Sciatic nerve (tissue), 2 donors: ENCODE data around the gene EIF4B. TPM values are rescaled to one million over a fixed set of nuclear protein-coding genes. Genes with fewer than 3 reads are reported as not detected.

Source experiments
- ATAC-seq: fragments of 200-7000 bp; cut with Tn5 transposase; one replicate; pipeline ENCODE4 v1.9.1; 2020; ENCODE audit warnings: mild to moderate bottlenecking, moderate library complexity
- DNase-seq: peaks from one replicate; pipeline ENCODE4 v3.0.0-alpha.2; 2020; ENCODE audit warnings: low spot score
- intact Hi-C: fragments of 100-400 bp; cut with DNase I; formaldehyde crosslinking; loops from one replicate; pipeline ENCODE4 v1.14.2; 2022
- total RNA-seq: library from RNA; stranded (reverse); fragmentation: NEBNext Ultra II Directional; extraction: Animal tissue kit (Norgen Biotek cat#: 25700); gene quantifications from one replicate; pipeline ENCODE4 v1.2.1, GENCODE V29; 2021
- donor health status: DM: no; HTN: no; CAD: no.
- donor health status: DM: no; HTN: no; CAD: no.

The EIF4B gene
- total RNA-seq, 1 donor from 2014 or later, result 522 TPM

DNA sequence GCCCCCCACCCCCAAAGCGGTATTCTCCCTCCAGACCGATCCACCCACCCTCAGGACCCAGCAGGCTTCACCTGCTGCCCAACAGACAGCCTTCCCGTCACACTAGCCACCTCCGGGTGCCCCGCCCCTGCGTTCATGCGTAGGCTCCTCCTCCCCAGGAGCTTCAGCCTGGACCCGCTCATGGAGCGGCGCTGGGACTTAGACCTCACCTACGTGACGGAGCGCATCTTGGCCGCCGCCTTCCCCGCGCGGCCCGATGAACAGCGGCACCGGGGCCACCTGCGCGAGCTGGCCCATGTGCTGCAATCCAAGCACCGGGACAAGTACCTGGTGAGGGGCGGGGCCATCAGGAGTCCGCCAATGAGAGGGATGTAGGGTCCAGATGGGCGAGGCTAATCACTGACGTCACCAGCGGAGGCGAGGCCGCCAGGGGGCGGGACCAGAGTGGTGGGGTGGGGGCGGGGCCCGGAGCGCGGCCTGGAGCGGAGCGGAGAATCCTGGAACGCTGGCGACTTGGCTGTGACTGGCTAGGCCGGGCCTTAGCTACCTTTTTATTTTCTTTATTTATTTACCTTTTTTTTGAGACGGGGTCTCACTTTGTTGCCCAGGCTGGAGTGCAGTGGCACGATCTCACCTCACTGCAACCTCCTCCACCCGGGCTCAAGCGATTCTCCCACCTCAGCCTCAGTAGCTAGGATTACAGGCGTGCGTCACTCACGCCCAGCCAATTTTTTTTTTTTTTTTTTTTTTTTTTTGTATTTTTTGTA lies 48.0 kb downstream of the EIF4B start:
- ATAC-seq (peak; percentile 70), DNase-seq (peak; percentile 97)
- intact Hi-C loops, result no loop called here

DNA sequence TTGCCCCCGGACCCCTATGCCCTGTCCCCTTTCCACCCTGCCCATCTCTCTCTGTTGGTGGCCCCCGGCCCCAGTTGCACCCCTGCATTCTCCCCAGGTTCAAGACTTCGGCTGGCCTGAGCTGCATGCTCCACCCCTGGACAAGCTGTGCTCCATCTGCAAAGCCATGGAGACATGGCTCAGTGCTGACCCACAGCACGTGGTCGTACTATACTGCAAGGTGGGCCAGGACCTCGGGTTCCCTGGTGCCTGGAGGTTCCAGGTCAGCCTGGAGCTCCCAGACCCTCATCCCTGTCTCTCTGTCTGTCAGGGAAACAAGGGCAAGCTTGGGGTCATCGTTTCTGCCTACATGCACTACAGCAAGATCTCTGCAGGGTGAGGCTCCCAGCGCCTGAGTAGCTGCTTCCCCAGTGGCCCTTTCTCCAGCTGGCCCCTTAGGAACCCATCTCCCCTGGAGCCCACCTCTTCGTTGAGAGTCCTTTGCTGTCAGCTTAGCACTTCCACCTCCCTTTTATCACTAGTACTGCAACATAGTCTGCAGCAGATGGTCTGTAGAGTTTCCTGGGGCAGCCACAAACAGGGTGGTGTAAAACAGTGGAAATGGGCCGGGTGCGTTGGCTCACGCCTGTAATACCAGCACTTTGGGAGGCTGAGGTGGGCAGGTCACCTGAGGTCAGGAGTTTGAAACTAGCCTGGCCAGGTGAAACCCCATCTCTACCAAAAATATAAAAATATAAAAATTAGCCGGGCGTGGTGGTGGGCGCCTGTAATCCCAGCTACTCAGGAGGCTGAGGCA lies 49.4 kb downstream of the EIF4B start:
- ATAC-seq, result no peak
- intact Hi-C loops, result no loop called here
- DNase-seq, result peak; percentile 60

- DNase-seq (peak; percentile 31), ATAC-seq (no peak)
- intact Hi-C loops, result no loop called here
Measured at GRCh38 chr12:53056296-53056695, 50.0 kb downstream of the EIF4B start.

DNA sequence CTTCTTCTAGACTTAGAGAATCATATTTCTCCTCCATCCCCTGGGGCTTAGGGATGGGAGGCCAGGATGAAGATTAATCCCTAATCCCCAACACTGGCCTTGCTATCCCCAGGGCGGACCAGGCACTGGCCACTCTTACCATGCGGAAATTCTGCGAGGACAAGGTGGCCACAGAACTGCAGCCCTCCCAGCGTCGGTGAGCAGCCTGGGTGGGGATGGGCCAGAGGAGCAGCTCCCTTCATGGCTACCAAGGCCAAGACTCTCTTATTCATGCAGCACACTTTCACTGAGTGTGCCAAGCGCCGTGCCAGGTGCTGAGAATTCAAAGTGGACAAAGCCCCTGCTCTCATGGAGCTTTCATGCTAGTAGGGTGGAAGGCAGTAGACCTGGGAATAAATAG lies 50.6 kb downstream of the EIF4B start:
- DNase-seq (peak; percentile 51), ATAC-seq (no peak)
- intact Hi-C loops, result no loop called here

GRCh38 chr12:53057816-53058500 lies 51.7 kb downstream of the EIF4B start:
- DNase-seq (peak; percentile 60), ATAC-seq (no peak)
- intact Hi-C loops, result no loop called here

DNA sequence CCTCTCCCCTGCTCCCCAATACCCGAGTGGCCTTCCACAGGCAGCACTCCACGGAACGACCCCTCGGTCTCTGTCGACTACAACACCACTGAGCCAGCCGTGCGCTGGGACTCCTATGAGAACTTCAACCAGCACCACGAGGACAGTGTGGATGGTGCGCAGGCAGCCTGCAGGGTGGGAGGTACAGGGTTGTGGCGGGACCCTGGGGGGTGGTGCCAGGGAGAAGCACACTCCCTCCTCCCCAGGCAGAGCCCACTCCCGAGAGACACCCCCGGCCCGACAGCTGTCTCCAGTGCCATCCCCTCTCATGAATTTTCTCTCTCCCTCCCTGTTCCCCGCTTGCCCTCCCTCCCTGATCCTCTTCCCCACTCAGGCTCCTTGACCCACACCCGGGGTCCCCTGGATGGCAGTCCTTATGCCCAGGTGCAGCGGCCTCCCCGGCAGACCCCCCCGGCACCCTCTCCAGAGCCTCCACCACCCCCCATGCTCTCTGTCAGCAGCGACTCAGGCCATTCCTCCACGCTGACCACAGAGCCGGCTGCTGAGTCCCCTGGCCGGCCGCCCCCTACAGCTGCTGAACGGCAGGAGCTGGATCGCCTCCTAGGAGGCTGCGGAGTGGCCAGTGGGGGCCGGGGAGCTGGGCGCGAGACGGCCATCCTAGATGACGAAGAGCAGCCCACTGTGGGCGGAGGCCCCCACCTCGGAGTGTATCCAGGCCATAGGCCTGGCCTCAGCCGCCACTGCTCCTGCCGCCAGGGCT lies 52.6 kb downstream of the EIF4B start:
- ATAC-seq (no peak), DNase-seq (peak; percentile 68)
- intact Hi-C loops, result no loop called here

DNA sequence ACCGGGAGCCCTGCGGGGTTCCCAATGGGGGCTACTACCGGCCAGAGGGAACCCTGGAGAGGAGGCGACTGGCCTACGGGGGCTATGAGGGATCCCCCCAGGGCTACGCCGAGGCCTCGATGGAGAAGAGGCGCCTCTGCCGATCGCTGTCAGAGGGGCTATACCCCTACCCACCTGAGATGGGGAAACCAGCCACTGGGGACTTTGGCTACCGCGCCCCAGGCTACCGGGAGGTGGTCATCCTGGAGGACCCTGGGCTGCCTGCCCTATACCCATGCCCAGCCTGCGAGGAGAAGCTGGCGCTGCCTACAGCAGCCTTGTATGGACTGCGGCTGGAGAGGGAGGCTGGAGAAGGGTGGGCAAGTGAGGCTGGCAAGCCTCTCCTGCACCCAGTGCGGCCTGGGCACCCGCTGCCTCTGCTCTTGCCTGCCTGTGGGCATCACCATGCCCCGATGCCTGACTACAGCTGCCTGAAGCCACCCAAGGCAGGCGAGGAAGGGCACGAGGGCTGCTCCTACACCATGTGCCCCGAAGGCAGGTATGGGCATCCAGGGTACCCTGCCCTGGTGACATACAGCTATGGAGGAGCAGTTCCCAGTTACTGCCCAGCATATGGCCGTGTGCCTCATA lies 53.3 kb downstream of the EIF4B start:
- ATAC-seq (no peak), DNase-seq (peak; percentile 61)
- intact Hi-C loops, result loop anchor here (10.0 kb wide), 1 partner anchor 135 kb away; no protein-coding TSS in a partner anchor

DNA sequence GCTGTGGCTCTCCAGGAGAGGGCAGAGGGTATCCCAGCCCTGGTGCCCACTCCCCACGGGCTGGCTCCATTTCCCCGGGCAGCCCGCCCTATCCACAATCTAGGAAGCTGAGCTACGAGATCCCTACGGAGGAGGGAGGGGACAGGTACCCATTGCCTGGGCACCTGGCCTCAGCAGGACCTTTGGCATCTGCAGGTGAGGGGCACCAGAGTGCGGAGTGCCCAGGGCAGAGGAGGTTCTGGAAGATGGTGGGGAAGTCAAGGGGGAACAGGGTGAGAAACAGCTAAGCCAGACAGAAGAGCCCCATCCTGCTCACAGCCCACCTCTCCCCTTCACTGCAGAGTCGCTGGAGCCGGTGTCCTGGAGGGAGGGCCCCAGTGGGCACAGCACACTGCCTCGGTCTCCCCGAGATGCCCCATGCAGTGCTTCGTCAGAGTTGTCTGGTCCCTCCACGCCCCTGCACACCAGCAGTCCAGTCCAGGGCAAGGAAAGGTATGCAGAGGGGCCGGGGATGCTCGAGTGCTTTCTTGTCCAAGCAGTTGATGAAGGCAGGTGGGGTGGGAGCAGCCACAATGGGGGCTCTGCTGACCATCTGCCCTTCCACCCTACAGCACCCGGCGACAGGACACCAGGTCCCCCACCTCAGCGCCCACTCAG lies 53.9 kb downstream of the EIF4B start:
- intact Hi-C loops, result loop anchor here (10.0 kb wide), 1 partner anchor 135 kb away; no protein-coding TSS in a partner anchor
- DNase-seq, result peak; percentile 58
- no peak for ATAC-seq

- ATAC-seq (no peak), DNase-seq (peak; percentile 74)
- intact Hi-C loops, result loop anchor here (10.0 kb wide), 1 partner anchor 134 kb away; no protein-coding TSS in a partner anchor
Measured at GRCh38 chr12:53060721-53061276, 54.5 kb downstream of the EIF4B start.

DNA sequence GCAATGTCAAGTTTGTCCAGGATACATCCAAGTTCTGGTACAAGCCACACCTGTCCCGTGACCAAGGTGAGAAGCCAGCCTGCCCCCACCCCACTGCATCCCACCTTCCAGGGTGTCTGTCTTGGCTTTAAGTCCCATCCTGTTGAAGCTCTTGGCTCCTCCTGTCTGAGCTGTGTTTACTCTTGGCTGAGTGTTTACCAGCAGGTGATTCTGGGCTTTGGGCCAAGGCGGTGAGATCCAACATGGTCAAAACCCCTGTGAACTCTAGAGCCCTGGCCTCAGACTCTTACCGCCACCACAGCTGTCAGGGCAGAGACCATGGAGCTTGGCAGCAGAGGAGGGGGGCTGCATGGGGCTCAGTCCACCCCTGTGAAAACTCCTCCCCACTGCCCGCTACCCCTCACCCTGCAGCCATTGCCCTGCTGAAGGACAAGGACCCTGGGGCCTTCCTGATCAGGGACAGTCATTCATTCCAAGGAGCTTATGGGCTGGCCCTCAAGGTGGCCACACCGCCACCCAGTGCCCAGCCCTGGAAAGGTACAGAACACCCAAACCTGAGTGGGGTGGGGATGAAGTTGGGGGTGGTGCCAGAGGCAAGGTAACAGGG lies 55.3 kb downstream of the EIF4B start:
- DNase-seq, result peak; percentile 72
- ATAC-seq, result no peak

GRCh38 chr12:53062011-53062961 lies 56.0 kb downstream of the EIF4B start:
- ATAC-seq (no peak), DNase-seq (peak; percentile 63)
- intact Hi-C loops, result loop anchor here (10.0 kb wide), 1 partner anchor 133 kb away; no protein-coding TSS in a partner anchor

More for the DNA sequence above, 55.3 kb downstream of the EIF4B start:
- intact Hi-C loops, result loop anchor here (10.0 kb wide), 1 partner anchor 133 kb away; no protein-coding TSS in a partner anchor

DNA sequence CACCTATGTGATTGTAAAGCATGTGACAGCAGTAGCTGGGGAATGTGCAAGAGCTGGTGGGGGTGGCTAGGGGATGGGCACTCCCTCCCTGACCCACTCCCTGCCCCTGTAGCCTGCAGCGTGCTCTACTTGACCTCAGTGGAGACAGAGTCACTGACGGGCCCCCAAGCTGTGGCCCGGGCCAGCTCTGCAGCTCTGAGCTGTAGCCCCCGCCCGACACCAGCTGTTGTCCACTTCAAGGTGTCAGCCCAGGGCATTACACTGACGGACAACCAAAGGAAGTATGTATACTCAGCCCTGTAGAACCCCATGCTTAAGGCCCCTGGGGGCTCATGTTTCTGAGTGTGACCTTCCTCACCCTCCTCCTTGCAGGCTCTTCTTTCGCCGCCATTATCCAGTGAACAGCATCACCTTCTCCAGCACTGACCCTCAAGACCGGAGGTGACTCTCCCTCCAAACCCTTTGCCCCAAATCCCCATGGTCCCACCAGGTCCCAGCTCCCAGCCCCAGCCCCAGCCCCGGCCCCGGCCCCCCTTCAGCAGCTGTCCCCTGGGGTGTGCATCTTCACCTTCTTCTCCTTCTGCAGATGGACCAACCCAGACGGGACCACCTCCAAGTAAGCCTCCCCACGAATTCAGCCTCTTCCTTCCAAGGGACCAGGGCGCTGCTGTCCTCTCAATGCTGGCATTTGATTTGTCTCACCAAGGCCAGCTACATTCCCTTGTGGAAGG lies 56.9 kb downstream of the EIF4B start:
- DNase-seq (peak; percentile 60), ATAC-seq (no peak)
- intact Hi-C loops, result loop anchor here (10.0 kb wide), 1 partner anchor 132 kb away; no protein-coding TSS in a partner anchor

GRCh38 chr12:53063708-53064612 lies 57.7 kb downstream of the EIF4B start:
- DNase-seq (peak; percentile 84), ATAC-seq (peak; percentile 72)
- intact Hi-C loops, result loop anchor here (10.0 kb wide), 1 partner anchor 131 kb away; no protein-coding TSS in a partner anchor
